ENCODE results near the gene IRS2.

Gene IRS2

GRCh38 chr13:109725297-109725696 is 61.1 kb downstream of the IRS2 start:
- FAIRE-seq: no peak
- TF ChIP-seq POLR2AphosphoS5 (IDR thresholded peaks at IDR 0.05; ENCODE audit: low read depth, low read length) (no peak), SPI1 (IDR thresholded peaks at IDR 0.05; ENCODE audit: low read depth, low read length) (no peak), TAF1 (IDR thresholded peaks at IDR 0.05; ENCODE audit: low read depth, low read length) (no peak), PAX5 (IDR thresholded peaks at IDR 0.05; ENCODE audit: insufficient read depth, low read length, severe bottlenecking) (no peak), POLR2A (IDR thresholded peaks at IDR 0.05; ENCODE audit: low read depth, low read length) (no peak), POU2F2 (IDR thresholded peaks at IDR 0.05; ENCODE audit: low read depth, low read length) (no peak)
- DNase-seq (ENCODE audit: insufficient read length, low spot score): no peak

GRCh38 chr13:109724603-109725002 is 61.8 kb downstream of the IRS2 start:
- DNase-seq (ENCODE audit: insufficient read length, low spot score): no peak
- TF ChIP-seq POU2F2 (IDR thresholded peaks at IDR 0.05; ENCODE audit: low read depth, low read length): no peak
- TF ChIP-seq POLR2AphosphoS5 (IDR thresholded peaks at IDR 0.05; ENCODE audit: low read depth, low read length): no peak
- no peak for TF ChIP-seq POLR2A (IDR thresholded peaks at IDR 0.05; ENCODE audit: low read depth, low read length)
- TF ChIP-seq PAX5 (IDR thresholded peaks at IDR 0.05; ENCODE audit: insufficient read depth, low read length, severe bottlenecking): no peak
- no peak for TF ChIP-seq TAF1 (IDR thresholded peaks at IDR 0.05; ENCODE audit: low read depth, low read length)
- no peak for TF ChIP-seq SPI1 (IDR thresholded peaks at IDR 0.05; ENCODE audit: low read depth, low read length)
- FAIRE-seq: no peak

- no peak for TF ChIP-seq POU2F2 (IDR thresholded peaks at IDR 0.05; ENCODE audit: low read depth, low read length)
- no peak for TF ChIP-seq POLR2A (IDR thresholded peaks at IDR 0.05; ENCODE audit: low read depth, low read length)
- no peak for TF ChIP-seq POLR2AphosphoS5 (IDR thresholded peaks at IDR 0.05; ENCODE audit: low read depth, low read length)
- no peak for TF ChIP-seq SPI1 (IDR thresholded peaks at IDR 0.05; ENCODE audit: low read depth, low read length)
- TF ChIP-seq TAF1 (IDR thresholded peaks at IDR 0.05; ENCODE audit: low read depth, low read length): no peak
- no peak for TF ChIP-seq PAX5 (IDR thresholded peaks at IDR 0.05; ENCODE audit: insufficient read depth, low read length, severe bottlenecking)
- FAIRE-seq (no peak), DNase-seq (ENCODE audit: insufficient read length, low spot score) (no peak)
Measured at GRCh38 chr13:109723046-109723445, 63.3 kb downstream of the IRS2 start.

- DNase-seq (ENCODE audit: insufficient read length, low spot score) (no peak), FAIRE-seq (no peak)
- TF ChIP-seq SPI1 (IDR thresholded peaks at IDR 0.05; ENCODE audit: low read depth, low read length) (no peak), TAF1 (IDR thresholded peaks at IDR 0.05; ENCODE audit: low read depth, low read length) (no peak), PAX5 (IDR thresholded peaks at IDR 0.05; ENCODE audit: insufficient read depth, low read length, severe bottlenecking) (no peak), POLR2A (IDR thresholded peaks at IDR 0.05; ENCODE audit: low read depth, low read length) (no peak), POU2F2 (IDR thresholded peaks at IDR 0.05; ENCODE audit: low read depth, low read length) (no peak), POLR2AphosphoS5 (IDR thresholded peaks at IDR 0.05; ENCODE audit: low read depth, low read length) (no peak)
Measured at GRCh38 chr13:109722068-109722467, 64.3 kb downstream of the IRS2 start.

- TF ChIP-seq POLR2A (IDR thresholded peaks at IDR 0.05; ENCODE audit: low read depth, low read length) (no peak), POU2F2 (IDR thresholded peaks at IDR 0.05; ENCODE audit: low read depth, low read length) (no peak), PAX5 (IDR thresholded peaks at IDR 0.05; ENCODE audit: insufficient read depth, low read length, severe bottlenecking) (no peak), TAF1 (IDR thresholded peaks at IDR 0.05; ENCODE audit: low read depth, low read length) (no peak), POLR2AphosphoS5 (IDR thresholded peaks at IDR 0.05; ENCODE audit: low read depth, low read length) (no peak), SPI1 (IDR thresholded peaks at IDR 0.05; ENCODE audit: low read depth, low read length) (no peak)
- no peak for DNase-seq (ENCODE audit: insufficient read length, low spot score)
- no peak for FAIRE-seq
Measured at GRCh38 chr13:109720758-109721184, 65.6 kb downstream of the IRS2 start.

GRCh38 chr13:109719962-109720646 is 66.3 kb downstream of the IRS2 start:
- TF ChIP-seq TAF1 (IDR thresholded peaks at IDR 0.05; ENCODE audit: low read depth, low read length) (no peak), POLR2AphosphoS5 (IDR thresholded peaks at IDR 0.05; ENCODE audit: low read depth, low read length) (no peak), SPI1 (IDR thresholded peaks at IDR 0.05; ENCODE audit: low read depth, low read length) (no peak), POLR2A (IDR thresholded peaks at IDR 0.05; ENCODE audit: low read depth, low read length) (no peak), PAX5 (IDR thresholded peaks at IDR 0.05; ENCODE audit: insufficient read depth, low read length, severe bottlenecking) (no peak), POU2F2 (IDR thresholded peaks at IDR 0.05; ENCODE audit: low read depth, low read length) (no peak)
- DNase-seq (ENCODE audit: insufficient read length, low spot score) (no peak), FAIRE-seq (no peak)

- TF ChIP-seq SPI1 (IDR thresholded peaks at IDR 0.05; ENCODE audit: low read depth, low read length): no peak
- TF ChIP-seq PAX5 (IDR thresholded peaks at IDR 0.05; ENCODE audit: insufficient read depth, low read length, severe bottlenecking): no peak
- no peak for TF ChIP-seq POLR2AphosphoS5 (IDR thresholded peaks at IDR 0.05; ENCODE audit: low read depth, low read length)
- no peak for TF ChIP-seq POU2F2 (IDR thresholded peaks at IDR 0.05; ENCODE audit: low read depth, low read length)
- no peak for TF ChIP-seq TAF1 (IDR thresholded peaks at IDR 0.05; ENCODE audit: low read depth, low read length)
- no peak for TF ChIP-seq POLR2A (IDR thresholded peaks at IDR 0.05; ENCODE audit: low read depth, low read length)
- DNase-seq (ENCODE audit: insufficient read length, low spot score) (no peak), FAIRE-seq (no peak)
Measured at GRCh38 chr13:109718726-109719125, 67.7 kb downstream of the IRS2 start.

GRCh38 chr13:109717686-109718085 is 68.7 kb downstream of the IRS2 start:
- TF ChIP-seq POLR2AphosphoS5 (IDR thresholded peaks at IDR 0.05; ENCODE audit: low read depth, low read length): no peak
- no peak for TF ChIP-seq POLR2A (IDR thresholded peaks at IDR 0.05; ENCODE audit: low read depth, low read length)
- no peak for TF ChIP-seq PAX5 (IDR thresholded peaks at IDR 0.05; ENCODE audit: insufficient read depth, low read length, severe bottlenecking)
- no peak for TF ChIP-seq POU2F2 (IDR thresholded peaks at IDR 0.05; ENCODE audit: low read depth, low read length)
- TF ChIP-seq SPI1 (IDR thresholded peaks at IDR 0.05; ENCODE audit: low read depth, low read length): no peak
- TF ChIP-seq TAF1 (IDR thresholded peaks at IDR 0.05; ENCODE audit: low read depth, low read length): no peak
- FAIRE-seq: no peak
- DNase-seq (ENCODE audit: insufficient read length, low spot score): no peak

- no peak for FAIRE-seq
- no peak for DNase-seq (ENCODE audit: insufficient read length, low spot score)
Measured at GRCh38 chr13:109715902-109716301, 70.5 kb downstream of the IRS2 start.

More at GRCh38 chr13:109715902-109716301, 70.5 kb downstream of the IRS2 start:
- TF ChIP-seq SPI1 (IDR thresholded peaks at IDR 0.05; ENCODE audit: low read depth, low read length) (no peak), TAF1 (IDR thresholded peaks at IDR 0.05; ENCODE audit: low read depth, low read length) (no peak), POLR2A (IDR thresholded peaks at IDR 0.05; ENCODE audit: low read depth, low read length) (no peak), POLR2AphosphoS5 (IDR thresholded peaks at IDR 0.05; ENCODE audit: low read depth, low read length) (no peak), POU2F2 (IDR thresholded peaks at IDR 0.05; ENCODE audit: low read depth, low read length) (no peak), PAX5 (IDR thresholded peaks at IDR 0.05; ENCODE audit: insufficient read depth, low read length, severe bottlenecking) (no peak)
